Activated effector memory CD4-positive, alpha-beta T cell treated with anti-CD3 and anti-CD28 coated beads, Interleukin-2, amount 50 U/mL, for 16 hours (primary cell): ENCODE results near the gene WLS.

Experiments
- DNase-seq: peaks from one replicate; pipeline ENCODE4 v3.0.0-alpha.2; 2020

Gene WLS

DNA sequence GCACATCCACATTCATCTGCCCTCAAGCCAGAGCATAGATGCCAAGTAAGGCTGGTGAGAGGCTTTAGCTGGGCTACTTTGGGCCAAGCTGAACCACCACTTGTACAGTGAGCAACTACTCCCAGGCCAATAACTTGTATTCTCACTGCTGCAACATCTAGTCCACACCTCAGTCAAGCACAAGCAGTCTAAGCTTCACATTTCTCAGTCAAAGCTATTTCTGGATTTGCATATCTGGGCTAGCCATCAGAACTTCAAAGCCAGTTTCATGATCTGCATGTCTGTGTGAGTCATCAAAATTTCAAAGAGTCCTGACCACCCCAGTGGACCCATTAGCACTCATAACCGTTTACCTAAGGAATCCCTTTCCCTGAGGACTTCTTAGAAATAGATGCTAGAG is 104.2 kb downstream of the WLS start:
- no peak for DNase-seq

DNA sequence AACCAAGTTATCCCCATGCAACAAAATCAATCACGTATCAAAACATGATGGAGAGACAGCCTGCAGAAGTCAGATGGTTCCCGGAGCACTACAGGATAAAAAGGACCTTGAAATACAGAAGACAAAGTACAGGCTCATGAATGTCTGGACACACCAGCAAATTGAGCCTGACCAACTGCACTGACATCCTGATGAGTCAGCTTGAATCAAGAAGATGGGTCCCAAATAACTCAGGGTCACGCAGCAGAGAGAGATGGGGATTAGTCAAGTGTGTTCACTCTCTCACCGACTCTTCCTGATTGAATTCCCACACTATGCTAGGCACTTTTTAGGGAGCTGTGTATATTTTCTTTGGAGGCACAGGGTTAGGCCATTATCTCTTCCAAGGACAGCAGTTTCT is 110.8 kb downstream of the WLS start:
- no peak for DNase-seq

DNA sequence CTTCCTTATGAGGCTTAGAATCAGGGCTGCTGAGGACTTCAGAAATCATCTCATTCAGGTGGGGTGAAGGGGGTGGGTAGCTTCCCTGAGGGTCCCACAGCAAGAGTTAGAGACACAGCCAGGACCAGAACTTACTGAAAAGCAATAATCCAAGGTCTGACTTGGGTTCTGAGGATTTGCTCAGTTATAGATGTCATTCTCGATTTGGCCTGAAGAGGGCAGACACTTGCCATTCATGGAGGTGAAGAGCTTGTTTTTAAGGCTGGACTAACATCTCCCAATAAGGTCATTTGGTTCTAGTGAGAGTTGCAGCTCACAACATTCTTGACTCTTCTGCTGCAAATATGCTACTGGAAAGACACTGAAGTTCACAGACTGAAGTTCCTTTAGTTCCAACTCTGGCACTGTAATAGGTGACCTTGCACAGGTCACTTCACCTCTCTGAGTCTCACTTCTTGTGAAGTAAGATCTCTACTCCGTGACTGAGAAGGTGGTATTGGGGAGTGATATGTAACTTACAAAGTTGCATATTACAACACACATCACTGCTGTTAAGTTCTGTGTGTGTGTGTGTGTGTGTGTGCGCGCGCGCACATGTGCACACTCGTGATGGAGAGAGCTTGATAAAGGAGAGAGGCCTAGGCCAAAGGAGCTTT is 112.1 kb downstream of the WLS start:
- no peak for DNase-seq

DNA sequence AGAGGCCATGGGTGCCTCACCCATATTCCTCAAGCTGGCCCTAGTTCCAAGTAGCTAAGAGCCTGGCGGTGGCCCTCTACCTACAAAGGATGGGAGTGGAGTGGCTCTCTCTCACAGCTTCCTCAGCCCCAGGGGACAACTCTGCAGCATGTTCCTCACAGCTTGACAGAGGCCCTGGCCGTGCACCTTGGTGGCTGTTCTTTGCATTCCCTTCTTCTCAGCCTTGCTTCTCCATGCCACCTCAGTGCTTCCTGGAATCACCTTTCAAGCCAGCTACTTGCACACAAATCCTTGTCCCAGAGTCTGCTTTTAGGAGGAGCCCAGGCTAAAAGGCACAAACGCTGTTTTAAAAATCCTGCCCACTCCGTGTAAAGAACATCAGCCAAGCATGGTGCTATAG is 112.9 kb downstream of the WLS start:
- no peak for DNase-seq

DNA sequence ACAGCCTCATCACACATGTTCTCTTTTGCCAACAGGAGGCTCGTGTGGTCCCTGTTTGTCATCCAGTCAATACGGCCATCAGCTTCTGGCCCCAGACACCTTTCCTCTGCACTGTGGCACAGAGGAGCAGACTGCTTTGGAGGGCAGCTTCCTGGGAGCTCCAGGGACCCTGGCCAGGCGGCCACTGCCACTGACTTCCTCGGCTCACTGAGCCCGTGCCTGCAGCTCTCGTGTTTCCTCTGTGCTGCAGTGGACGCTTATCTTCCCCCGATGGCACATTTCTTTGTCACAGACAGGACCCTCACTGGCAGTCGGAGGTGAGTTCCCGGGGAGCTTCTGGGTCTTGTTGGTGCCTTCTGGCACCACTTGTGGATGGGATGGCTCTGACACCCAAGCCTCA is 114.9 kb downstream of the WLS start:
- no peak for DNase-seq

DNA sequence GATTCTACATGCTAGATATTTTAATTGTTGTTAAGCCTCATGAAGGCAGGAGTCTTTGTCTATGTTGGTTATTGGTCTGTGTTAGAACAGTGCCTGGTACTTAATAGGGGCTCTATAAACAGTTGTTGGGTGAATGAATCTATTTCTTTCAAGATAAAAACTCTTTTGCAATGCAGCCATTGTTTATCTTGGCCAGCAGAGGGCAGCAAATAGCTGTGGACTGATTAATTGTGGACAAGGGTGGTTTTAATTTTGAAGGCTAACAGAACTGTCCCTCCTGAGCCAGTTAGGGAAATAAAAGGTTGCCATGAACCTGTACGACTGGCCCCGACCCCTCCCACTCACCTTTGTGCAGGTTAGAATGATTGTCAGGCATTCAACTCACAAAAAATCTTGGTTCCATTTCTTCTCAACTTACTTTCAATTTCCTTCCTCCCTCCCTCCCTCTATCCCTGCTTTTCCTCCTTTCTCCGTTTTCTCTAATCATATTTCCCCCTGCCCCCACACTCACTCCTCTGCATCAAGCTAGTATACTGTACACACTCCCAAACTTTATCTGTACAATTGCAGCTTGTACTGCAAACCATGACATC is 115.6 kb downstream of the WLS start:
- peak; percentile 76 for DNase-seq

DNA sequence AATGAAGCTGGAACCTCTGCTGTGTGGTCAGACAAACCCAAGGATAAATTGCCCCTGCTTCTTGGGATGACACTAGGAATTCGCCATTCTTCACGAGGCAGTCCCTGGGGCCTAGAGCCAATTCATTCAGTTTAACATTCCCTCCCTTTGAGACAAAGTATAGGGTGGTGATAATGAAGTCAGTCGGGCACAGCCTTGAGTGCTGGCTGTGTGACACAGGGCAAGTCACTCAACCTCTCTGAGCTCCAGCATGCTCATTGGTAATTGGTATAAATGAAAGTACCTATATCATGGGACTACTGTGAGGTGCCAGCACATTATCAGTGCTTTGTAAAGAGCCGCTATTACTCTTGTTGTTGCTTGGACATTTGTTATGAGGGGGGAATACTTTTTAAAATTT is 117.0 kb downstream of the WLS start:
- no peak for DNase-seq

DNA sequence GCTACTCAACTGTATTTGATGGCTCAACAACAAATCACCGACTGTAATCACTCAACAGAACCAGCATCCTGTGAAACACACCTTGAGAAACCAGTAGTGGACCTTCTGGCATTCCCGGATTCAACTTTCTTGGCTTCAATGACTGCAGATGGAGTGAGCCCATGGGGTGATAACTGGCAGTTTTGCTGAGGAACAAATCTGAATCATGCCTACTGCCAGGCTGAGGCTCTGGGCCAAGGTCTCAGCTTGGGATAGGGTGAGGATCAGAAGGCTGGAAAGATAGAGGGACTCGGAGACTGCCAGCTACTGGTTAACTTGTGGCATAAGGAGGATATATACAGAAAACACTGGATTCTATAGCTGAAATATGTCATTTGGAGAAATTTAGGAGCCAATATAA is 118.4 kb downstream of the WLS start:
- DNase-seq, result no peak

DNA sequence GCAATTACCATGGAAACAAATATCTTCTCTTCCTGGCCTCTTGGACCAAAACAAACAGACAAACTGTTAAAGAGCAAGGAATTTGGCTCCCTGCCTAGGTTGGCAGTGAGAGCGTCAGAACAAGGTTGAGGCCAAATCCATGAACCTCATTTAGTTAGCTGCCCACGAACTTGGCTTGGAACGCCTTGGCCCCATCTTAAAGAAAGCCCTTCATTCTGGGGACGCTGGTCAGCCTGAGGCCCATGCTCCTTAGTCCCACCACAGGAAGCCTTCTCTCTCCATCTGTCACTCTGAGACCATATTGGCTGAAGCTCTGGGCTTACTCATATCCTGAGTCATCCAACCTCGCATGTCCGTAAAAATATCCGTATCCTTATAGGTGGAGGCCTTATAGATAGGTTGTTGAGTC is 119.5 kb downstream of the WLS start:
- no peak for DNase-seq

DNA sequence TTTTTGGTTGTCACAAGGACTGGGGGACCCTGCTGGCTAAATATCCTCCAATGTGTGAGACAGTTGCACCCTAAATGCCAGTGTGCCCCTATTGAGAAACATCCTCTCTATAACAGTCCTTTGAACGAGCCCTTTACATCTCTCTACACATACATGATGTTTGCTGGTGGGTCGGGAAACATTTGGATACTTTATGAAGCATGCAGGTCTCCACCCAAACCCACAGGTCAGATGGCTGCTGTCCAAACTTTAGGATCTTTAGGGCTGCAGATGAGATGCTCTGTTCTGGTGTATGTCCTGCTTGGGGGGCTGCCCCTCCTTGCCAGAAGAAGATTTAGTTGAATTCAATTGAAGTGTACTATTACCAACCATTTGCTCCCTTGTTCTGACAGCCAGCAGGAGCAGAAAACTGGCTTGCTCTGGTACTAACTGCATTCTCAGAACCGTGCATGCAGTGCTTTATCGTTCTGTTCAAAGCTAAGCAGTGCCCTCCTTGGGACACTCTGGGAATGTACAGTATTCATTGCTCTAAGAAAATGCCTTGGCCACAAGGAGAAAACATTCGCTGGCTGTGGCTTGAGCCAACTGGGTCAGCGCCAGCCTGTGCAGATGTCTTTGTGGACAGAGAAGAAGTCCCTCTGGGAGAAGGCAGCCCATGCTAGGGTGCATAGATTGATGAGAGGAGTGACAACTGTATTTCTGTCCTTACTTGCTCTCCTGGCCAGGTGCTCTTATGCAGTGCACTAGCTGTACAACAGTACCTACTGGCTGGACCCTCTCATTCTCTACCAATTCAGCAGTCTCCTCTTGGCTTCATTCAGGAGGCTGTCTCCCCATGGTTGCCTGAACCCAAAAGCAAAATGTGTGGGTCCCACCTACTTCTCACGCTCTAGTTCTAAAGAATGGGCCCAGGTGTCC is 120.5 kb downstream of the WLS start:
- no peak for DNase-seq

DNA sequence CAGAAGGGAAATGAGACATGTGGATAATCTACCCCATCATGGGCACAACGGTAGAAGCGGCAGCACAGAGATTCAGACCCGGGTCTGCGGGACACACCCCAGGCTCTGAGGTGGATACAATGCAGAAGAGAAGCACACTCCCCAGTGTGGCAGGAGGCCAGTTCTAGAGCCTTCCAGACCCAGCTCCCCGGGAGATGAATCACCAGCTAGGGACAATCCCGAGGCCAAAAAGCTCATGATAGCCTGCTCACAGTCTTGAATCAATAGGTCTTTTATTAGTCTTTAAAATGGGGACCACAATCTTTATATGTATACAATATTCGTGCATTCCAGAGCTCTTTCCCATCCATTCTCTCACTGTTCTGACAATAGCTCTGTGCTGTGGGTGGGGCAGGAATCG is 124.6 kb downstream of the WLS start:
- no peak for DNase-seq

DNA sequence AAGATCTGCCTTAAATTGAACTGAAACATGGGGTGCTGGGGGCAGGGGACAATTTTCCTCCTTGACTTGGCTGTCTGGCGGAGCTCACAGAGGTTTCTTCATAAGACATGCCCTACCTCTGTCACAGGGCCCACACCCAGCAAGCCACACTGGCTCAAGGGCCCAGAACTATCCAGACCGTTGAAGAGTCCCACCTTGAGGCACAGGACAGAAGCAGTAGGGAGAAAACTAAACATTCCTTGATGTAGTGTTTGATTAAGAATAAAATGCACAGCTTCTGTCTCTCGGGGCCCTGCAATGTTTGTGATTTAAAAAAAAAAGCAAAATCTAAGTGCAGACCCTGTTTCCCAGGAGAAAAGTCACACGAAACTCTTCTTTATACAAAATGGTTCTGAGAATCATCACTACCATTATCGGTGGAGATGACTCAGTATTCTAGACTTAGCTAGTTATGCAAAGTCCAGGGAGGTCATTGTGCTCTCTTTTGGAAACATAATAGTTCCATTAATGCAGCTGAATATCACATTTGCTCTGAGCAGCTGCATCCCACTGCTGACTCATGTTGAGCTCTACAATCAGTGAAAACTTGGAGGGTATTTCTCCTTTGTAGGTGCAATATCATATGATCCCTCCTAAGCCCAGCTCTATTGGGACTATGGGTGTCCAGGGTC is 128.3 kb downstream of the WLS start:
- no peak for DNase-seq

DNA sequence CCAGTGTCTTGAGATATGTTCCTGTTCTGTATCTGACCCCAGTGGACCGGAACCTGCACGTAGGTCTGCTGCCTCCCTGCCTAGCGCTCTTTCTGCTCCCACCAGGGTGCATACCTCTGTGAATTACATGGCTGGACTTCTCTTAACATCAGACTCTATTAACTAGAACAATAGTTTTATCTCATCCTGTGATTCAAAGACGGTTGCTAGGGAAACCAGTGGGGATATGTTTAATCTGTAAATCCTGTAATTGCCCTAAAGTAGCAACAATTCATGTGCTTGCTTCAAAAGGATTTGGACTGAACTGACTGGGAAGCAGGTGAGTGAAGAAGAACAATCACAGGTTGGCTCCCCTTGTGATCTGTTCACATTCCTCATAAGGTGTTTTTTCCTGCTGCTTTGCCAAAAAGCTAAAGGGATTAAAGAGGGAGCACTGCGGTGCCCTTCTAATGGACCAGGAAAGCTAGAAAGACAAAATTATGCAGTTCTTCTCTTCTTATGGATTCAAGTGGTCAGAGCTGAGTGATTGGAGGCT is 129.2 kb downstream of the WLS start:
- no peak for DNase-seq

DNA sequence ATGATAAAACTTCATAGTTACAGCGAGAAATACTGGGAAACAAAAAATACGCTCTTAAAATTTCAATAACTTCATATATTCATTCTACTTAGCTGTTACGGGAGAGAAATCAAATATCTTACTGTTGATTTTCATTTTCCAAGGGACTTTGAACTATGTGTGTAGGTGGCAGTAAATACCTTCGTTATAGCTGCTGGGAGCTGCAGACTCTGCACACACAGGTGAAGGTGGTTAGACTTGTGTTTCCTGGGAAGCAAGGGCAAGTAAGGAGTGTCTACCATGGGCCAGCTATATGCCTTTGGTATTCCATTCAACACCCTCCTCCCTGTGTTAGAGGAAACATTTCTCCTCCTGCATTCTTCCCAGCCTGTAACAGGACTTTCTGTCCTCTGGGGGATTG is 130.5 kb downstream of the WLS start:
- no peak for DNase-seq

DNA sequence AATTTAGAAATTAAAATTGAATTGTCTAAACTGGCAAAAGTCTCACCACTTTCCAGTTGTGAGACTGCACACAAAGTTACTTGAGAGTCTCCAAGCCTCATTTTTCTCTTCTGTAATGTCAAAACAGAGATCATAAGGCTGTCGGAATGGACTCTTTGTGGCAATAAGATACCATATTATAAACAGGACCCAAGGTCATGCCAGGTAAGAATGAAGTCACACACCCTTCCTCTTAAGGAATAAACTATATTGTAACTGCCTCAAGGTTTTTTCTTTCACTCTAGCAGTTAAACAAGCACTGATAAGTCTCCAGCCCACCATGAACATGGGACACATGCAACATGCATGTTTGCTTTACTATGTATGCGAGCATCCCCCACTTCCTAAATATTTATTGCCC is 131.8 kb downstream of the WLS start:
- DNase-seq, result no peak

DNA sequence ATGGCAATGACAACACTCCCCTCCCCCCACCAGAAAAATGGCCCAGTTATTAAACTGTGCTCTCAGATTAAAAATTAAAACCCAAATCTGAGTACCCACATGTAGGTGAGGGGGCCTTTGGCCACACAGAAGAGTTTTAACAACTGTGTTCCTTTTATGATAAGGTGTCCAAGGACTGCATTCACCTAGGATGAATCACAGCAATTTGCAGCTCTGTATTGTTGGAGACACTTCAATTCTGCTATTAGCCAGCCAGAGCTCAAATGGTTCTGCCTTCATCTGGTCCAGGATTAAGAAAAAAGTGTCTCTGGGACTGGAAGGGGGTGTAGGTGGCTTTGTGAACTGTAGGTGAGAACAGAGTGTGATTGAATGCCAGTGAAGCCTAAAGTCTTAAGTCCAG is 138.6 kb downstream of the WLS start:
- no peak for DNase-seq

DNA sequence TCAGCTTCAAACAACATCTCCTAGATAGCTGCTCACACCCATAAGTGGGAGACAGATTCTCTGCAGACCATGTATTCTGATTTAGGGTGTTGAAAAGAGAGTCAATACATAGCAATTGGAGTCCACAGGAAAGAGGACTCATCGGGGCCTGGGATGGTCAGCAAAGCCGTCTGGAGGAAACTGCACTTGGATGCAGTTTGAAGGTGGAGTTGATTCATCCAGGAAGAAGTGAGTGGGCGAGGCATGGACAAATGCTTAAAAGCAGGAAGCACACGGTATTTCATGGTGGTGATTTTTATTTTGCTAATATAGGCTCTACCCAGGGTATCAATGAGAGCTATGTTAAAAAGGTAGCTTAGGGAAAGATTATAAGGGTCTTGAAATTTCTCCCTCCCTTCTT is 145.1 kb downstream of the WLS start:
- no peak for DNase-seq

DNA sequence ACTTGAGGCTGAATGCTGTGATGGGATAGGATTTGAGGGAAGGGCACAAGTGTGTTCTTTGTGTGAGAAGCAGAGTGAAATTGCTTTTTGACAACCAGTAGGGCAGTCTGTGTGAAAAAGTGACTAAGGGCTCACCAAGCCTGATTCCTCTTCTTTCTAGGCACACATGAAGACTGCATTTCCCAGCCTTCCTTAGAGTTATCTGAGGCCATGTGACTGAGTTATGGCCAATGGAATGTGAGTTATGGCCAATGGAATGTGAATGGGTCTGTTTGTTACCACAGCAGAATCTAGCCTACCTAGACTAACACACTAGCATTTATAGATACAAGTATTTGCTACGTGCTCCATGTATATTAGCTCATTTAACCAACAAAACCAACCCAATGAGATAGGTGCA is 146.6 kb downstream of the WLS start:
- no peak for DNase-seq

DNA sequence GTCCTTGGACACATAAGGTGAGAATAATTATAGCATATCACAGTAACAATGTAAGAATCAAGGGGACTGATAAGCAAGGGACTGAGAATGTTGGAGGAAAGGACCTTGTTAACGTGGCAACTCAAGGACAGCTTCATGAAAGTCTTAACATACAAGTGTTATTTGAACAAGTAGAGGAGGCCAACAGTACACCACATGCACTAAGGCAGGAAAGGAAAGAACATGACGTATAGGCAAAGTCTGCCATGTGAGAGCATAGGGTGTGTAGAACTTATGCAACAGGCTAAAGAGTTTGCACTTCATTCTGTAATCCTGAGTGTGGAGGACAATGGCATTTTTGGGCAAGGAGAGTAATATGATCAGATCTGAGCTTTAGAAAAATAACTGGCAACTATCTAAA is 148.6 kb downstream of the WLS start:
- DNase-seq, result no peak

DNA sequence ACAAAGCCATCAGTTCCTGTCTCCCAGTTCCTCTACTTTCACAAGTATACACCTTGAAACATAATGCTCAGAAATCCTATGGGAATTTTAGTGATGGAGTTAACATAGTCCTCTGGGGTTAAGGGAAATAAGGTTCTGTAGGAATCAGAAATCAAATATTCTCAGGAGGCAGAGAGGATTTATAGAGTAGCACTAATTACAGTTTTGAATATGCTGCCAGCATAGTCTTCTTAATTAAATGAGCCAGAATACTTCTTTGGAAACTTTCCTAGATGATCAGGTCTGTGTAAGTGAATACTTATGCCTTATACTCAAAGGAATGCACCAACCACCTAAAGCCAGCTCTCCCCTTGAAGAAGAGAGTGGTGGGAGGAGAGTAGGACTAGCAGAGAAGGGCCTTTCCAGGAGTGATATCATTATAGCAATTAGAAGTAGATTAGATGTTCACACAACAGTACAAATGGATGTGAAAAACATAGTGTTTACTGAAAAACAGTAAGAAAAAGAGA is 150.5 kb downstream of the WLS start:
- no peak for DNase-seq

DNA sequence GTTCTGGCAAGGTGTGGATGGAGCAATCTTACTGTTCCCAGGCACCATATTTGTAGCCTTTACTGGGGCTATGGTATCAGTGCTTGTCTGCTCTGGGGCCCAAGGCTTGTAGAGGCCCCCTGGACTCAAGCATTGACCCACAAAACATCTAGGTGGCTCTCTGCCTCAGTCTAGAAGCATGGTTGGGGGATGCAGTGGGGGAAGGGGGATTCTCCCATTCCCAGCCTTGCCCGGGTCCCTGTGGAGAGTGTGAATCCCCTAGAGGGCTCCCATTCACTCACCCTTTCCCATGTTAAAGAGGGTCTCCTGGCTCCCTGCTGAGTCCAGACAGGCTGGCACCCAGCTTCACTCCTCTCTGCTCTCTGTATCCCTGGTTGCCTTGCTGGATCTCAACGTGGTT is 153.7 kb downstream of the WLS start:
- no peak for DNase-seq
